ENCODE data around the gene EPN1. TPM values are rescaled to one million over a fixed set of nuclear protein-coding genes. Genes with fewer than 3 reads are reported as not detected.

The EPN1 gene
- total RNA-seq, 2 donors from 2014 or later: 179 to 187 TPM

GRCh38 chr19:55692681-55693081 is 17.7 kb downstream of the EPN1 start:
- Histone ChIP-seq H3K27me3 (no peaks in the 10 kb centered on the region), H3K36me3 (peaks cover 87% of the 10 kb centered on the region), H3K9me3 (no peaks in the 10 kb centered on the region), H3K4me1 (no peaks in the 10 kb centered on the region), H3K27ac (no peak overlapping the region), H3K4me3 (no peak overlapping the region)
- no peak for TF ChIP-seq CTCF (IDR thresholded peaks at IDR 0.05)
- DNase-seq (ENCODE audit: low spot score): no peak

DNA sequence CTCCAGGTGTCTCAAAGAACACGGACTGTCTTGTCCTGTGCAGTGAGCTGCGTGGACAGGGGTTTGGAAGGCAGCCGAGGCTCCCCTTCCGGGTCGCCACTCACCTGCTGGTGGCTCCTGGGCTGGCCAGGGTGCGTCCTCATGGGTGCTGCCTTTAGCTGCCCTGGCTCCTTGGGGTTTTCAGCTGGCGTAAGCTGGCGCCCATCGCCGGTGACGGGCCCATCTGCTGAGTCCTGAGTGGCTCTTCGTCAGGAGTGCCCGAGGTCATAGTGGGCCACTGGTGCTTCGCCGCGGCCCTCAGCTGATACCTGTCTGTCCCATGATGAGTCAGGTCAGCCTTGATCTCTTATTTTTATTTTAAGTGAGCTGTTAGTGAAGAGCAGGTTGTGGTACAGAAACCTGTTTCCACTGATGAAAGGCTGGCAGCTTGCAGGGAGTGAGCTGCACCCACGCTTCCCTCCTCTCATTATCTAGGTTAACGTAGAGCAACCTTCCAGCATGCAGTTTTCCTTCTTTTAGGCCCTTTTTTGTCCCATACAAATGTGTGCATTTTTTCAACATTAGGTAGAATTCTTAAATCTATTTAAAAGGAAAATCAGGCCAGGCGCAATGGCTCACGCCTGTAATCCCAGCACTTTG is 18.4 kb downstream of the EPN1 start:
- DNase-seq (ENCODE audit: low spot score): no peak
- TF ChIP-seq CTCF (IDR thresholded peaks at IDR 0.05): no peak
- peaks cover 82% of the 10 kb centered on the region for H3K36me3 ChIP-seq

DNA sequence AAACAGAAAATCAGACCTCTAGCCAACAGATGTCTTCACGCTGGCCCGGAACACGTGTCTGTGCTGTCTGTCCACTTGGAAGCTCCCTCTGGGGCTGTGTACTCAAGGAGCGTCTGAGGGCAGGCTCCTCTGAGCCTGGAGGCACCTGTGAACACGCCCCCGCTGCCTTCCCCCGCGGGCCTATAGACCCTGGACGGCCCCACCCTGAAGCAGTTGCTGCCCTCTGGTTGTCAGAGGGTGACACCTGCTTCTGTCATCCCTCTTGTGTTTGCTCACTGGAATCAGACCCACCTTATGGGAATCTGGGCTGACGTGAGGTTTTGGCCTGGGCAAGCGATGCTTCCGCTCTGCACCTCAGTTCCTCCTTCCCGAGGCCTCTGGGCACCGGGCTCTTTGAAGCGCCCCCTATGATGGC is 19.2 kb downstream of the EPN1 start:
- no peak overlapping the region for H3K4me3 ChIP-seq
- no peak overlapping the region for H3K27ac ChIP-seq
- H3K36me3 ChIP-seq: peaks cover 78% of the 10 kb centered on the region
- no peak for DNase-seq (ENCODE audit: low spot score)
- H3K4me1 ChIP-seq: no peaks in the 10 kb centered on the region
- no peak for TF ChIP-seq CTCF (IDR thresholded peaks at IDR 0.05)
- H3K9me3 ChIP-seq: no peaks in the 10 kb centered on the region
- H3K27me3 ChIP-seq: no peaks in the 10 kb centered on the region

More for the DNA sequence above, 18.4 kb downstream of the EPN1 start:
- no peak overlapping the region for H3K4me3 ChIP-seq
- no peaks in the 10 kb centered on the region for H3K4me1 ChIP-seq
- no peaks in the 10 kb centered on the region for H3K9me3 ChIP-seq
- no peaks in the 10 kb centered on the region for H3K27me3 ChIP-seq
- no peak overlapping the region for H3K27ac ChIP-seq

DNA sequence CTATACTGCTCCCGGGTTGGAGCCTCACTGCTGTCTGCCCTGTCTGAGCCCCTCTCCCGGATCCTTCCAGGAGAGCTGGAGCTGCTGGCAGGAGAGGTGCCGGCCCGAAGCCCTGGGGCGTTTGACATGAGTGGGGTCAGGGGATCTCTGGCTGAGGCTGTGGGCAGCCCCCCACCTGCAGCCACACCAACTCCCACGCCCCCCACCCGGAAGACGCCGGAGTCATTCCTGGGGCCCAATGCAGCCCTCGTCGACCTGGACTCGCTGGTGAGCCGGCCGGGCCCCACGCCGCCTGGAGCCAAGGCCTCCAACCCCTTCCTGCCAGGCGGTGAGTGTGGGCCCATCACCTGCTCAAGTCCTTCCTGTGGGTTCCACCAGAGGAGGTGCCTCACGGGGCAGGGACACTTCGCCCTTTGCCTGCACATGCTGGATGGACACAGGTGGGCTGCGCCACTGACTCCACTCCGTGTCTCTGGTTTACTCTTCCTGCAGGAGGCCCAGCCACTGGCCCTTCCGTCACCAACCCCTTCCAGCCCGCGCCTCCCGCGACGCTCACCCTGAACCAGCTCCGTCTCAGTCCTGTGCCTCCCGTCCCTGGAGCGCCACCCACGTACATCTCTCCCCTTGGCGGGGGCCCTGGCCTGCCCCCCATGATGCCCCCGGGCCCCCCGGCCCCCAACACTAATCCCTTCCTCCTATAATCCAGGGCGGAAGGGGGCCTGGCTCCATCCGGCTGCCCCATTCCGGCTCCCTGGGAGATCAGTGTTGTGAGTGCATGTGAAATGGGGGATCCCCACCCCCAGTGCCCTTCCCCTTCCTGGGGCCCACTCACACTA is 19.8 kb downstream of the EPN1 start:
- no peak for DNase-seq (ENCODE audit: low spot score)
- no peaks in the 10 kb centered on the region for H3K4me1 ChIP-seq
- no peak overlapping the region for H3K4me3 ChIP-seq
- H3K27ac ChIP-seq: no peak overlapping the region
- no peaks in the 10 kb centered on the region for H3K9me3 ChIP-seq
- H3K36me3 ChIP-seq: peaks cover 74% of the 10 kb centered on the region
- H3K27me3 ChIP-seq: no peaks in the 10 kb centered on the region
- no peak for TF ChIP-seq CTCF (IDR thresholded peaks at IDR 0.05)

- H3K36me3 ChIP-seq: peaks cover 65% of the 10 kb centered on the region
- no peaks in the 10 kb centered on the region for H3K4me1 ChIP-seq
- H3K27ac ChIP-seq: no peak overlapping the region
- TF ChIP-seq CTCF (IDR thresholded peaks at IDR 0.05): no peak
- H3K27me3 ChIP-seq: no peaks in the 10 kb centered on the region
- no peak overlapping the region for H3K4me3 ChIP-seq
- H3K9me3 ChIP-seq: no peaks in the 10 kb centered on the region
- DNase-seq (ENCODE audit: low spot score): no peak
Measured at GRCh38 chr19:55695511-55696290, 20.7 kb downstream of the EPN1 start.
